GM23248 (cell line): ENCODE data around the gene PLS3.

Source experiments
- EZH2 ChIP-seq: fragments of 200-600 bp; sonication (generic); IDR thresholded peaks from 2 replicates; pipeline ENCODE4 v1.6.1; 2018; ENCODE audit warnings: antibody characterized with exemption, mild to moderate bottlenecking; ENCODE audit not compliant: insufficient read depth, poor library complexity, severe bottlenecking
- EZH2phosphoT487 ChIP-seq: fragments of 200-600 bp; sonication (generic); IDR thresholded peaks from 2 replicates; pipeline ENCODE4 v1.6.1; 2018; ENCODE audit warnings: antibody characterized with exemption, moderate library complexity, mild to moderate bottlenecking, low read depth; ENCODE audit not compliant: insufficient read depth

DNA sequence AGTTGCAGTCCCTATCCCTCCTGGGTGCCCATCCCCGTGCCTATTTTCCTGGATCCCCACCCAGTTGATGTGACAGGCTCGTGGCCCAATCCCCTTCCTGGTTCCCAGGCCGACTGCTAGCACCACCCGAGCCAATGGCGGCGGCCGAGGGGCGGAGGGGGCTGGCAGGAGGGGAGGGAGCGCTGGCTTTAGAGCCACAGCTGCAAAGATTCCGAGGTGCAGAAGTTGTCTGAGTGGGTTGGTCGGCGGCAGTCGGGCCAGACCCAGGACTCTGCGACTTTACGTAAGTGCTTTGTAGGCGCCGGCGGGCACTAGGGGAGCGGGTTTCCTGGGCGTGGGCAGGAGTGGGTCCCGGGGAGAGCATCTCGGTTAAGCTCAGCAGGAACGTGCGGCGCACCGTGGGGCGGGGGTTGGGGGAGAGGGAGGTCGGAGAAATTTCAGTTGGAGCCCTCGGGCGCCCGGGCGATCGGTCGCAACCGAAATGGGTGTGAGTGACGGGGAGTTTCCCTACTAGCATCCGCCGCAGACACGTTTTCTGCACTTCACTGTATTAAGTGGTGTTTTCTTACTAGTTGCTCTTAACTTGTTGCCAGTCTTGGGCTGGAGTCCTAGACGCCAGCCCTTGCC lies at the start of gene PLS3:
- TF ChIP-seq EZH2phosphoT487 (no peak), EZH2 (no peak)
